ENCODE data around the gene RASA3. TPM values are rescaled to one million over a fixed set of nuclear protein-coding genes. Genes with fewer than 3 reads are reported as not detected.

Gene RASA3
- total RNA-seq, 1 donor from 2014 or later: 29.9 TPM

DNA sequence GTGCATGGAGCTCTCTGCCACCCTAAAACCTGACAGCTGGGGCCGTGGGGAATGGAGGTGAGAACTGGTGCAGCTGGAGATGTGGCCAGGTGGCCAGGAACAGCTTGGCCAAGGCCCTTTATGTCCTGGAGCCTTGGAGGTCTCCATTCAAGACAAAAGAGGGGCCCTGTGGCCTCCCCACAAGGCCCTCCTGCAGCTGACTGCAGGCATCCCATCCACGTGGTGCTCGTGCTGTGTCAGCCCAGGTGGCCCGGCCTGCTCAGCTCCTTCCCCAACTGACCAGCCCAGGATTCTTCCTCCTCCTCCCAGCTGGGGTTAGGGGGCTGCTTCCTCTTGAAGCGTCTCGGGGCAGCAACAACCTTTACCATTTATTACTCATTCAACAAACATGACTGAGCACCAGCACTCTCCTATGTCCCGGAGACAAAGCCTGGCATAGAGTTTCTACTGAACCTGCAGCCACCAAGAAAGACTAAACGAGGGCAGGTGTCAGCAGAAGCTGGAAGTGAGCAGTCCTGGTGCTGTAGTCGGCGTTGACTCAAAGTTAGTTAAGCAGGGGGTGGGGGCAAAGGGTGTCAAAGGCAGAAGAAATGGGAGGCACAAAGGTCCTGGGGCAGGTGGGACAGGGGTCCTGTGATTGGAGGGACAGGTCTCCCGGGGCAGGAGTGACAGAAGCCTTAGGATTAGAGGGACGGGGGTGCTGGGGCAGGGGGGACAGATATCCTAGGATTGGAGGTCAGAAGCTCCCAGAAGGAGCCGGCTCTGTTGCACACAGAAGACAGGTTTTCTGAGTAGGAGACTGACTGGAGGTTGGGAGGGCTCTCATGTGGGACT, 135.3 kb downstream of the RASA3 start:
- Mint-ChIP-seq H3K27ac (ENCODE audit: unreplicated experiment) (no peak overlapping the region), H3K4me3 (ENCODE audit: unreplicated experiment) (no peak overlapping the region), H3K4me1 (ENCODE audit: low read depth) (peaks cover 4% of the 10 kb centered on the region), H3K9me3 (ENCODE audit: low read depth) (no peaks in the 10 kb centered on the region), H3K27me3 (ENCODE audit: low read depth) (no peaks in the 10 kb centered on the region), H3K36me3 (ENCODE audit: low read depth) (peaks cover 26% of the 10 kb centered on the region)
- TF ChIP-seq, protein P1, sequence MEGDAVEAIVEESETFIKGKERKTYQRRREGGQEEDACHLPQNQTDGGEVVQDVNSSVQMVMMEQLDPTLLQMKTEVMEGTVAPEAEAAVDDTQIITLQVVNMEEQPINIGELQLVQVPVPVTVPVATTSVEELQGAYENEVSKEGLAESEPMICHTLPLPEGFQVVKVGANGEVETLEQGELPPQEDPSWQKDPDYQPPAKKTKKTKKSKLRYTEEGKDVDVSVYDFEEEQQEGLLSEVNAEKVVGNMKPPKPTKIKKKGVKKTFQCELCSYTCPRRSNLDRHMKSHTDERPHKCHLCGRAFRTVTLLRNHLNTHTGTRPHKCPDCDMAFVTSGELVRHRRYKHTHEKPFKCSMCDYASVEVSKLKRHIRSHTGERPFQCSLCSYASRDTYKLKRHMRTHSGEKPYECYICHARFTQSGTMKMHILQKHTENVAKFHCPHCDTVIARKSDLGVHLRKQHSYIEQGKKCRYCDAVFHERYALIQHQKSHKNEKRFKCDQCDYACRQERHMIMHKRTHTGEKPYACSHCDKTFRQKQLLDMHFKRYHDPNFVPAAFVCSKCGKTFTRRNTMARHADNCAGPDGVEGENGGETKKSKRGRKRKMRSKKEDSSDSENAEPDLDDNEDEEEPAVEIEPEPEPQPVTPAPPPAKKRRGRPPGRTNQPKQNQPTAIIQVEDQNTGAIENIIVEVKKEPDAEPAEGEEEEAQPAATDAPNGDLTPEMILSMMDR (IDR thresholded peaks at IDR 0.05): no peak
- DNase-seq (ENCODE audit: low spot score): peak; percentile 48

DNA sequence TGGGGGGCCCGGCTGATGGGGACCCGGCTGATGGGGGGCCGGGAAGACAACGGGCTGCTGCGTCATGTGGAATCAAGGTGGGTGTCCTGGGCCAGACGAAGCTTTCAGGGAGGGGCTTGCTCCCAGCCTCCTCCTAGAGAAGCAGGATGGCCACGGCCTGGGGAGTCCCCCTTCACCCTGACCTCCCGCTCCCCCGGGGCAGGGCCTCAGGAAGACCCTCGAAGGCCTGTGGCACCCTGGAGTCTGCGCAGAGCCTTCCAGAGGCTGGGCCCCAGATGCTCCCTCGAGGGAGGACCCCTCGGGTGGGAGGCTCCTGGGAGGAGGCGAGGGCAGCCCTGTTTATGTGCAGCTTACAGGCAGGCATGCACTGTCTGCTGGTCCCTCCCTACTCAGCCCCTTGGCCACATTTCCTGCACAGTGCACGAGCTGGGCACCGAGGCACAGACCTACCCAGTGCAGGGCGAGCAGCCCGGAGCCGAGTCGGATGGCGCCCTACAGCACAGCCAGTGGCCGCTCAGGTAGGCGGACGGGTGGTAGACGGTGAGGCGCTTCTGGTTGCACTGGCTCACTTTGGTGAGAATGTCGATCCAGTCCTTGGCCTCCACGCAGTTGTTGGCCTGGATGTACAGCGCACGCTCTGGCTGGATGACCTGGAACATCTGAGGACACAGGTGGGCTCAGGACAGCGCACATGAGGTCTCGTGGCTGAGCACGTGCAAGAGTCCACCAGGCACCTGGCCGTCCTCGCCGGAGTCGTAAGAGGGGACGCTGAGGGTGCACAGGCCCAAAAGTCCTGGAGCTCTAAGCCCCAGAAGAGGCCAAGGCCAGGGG, 136.1 kb downstream of the RASA3 start:
- Mint-ChIP-seq H3K9me3 (ENCODE audit: low read depth) (no peaks in the 10 kb centered on the region), H3K27me3 (ENCODE audit: low read depth) (no peaks in the 10 kb centered on the region), H3K36me3 (ENCODE audit: low read depth) (peaks cover 28% of the 10 kb centered on the region), H3K27ac (ENCODE audit: unreplicated experiment) (no peak overlapping the region), H3K4me3 (ENCODE audit: unreplicated experiment) (no peak overlapping the region), H3K4me1 (ENCODE audit: low read depth) (peaks cover 4% of the 10 kb centered on the region)
- TF ChIP-seq, protein P1 (IDR thresholded peaks at IDR 0.05): no peak
- peak; percentile 86 for DNase-seq (ENCODE audit: low spot score)

DNA sequence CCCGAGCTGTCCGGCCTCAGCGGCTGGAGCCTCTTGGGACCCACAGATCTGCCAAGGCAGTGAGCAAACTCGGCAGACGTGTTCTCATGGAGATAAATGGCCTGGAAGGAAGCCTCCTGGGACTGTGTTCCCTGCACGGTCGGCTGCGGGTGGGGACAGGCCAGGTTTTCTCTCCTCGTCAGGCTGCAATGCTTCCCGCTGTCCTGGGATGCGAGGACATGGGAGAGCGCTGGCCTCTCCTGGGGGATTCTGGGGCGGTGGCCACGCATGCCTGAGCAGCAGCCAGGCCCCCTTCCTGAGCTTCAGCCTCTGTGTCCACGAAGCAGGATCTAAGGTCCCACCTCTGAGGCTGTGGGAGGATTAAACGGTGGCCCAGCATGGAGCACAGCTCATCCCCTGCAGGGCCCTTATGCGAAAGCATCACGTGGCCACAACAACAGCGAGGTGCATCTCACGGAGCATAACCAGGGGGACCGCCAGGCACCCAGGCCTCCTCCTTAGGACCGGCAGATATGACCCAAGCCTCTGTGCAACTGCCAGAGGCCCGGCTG, 137.3 kb downstream of the RASA3 start:
- H3K4me1 Mint-ChIP-seq (ENCODE audit: low read depth): peaks cover 4% of the 10 kb centered on the region
- DNase-seq (ENCODE audit: low spot score): peak; percentile 66
- H3K4me3 Mint-ChIP-seq (ENCODE audit: unreplicated experiment): no peak overlapping the region
- H3K27me3 Mint-ChIP-seq (ENCODE audit: low read depth): no peaks in the 10 kb centered on the region
- H3K36me3 Mint-ChIP-seq (ENCODE audit: low read depth): peaks cover 32% of the 10 kb centered on the region
- H3K27ac Mint-ChIP-seq (ENCODE audit: unreplicated experiment): no peak overlapping the region
- H3K9me3 Mint-ChIP-seq (ENCODE audit: low read depth): no peaks in the 10 kb centered on the region
- TF ChIP-seq, protein P1 (IDR thresholded peaks at IDR 0.05): no peak

DNA sequence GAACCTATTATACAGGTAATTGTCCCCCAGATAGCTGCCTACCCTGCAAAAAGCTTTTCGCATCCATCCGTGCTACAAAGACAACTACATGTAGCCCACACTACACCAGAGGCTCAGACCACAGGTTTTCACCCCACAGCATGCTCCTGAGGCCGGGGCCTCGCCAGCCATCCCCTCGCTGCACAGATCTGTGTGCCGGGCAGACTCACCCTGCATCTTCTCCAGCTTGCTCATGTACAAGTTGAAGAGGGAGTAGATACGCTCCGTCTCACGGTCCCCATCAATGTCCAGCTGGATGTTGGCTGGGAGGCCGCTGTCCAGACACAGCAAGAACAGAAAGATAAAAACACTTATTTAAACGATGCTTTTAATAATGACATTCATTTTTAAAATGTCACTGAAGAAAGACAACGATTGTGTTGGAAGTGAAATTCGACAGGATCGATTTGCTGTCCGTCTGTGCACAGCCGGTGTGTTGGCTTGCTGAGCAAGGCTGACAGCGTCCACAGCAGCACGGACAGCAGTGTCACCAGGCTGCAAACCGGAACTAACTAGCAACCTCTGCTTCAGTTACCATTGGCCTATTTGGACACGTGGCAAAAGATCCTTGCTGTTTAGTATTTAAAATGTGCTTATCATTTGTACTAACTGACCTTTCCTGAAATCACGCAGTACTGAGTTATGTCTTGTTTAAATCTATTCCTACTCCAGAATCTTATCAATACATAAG, 140.0 kb downstream of the RASA3 start:
- no peaks in the 10 kb centered on the region for H3K9me3 Mint-ChIP-seq (ENCODE audit: low read depth)
- TF ChIP-seq, protein P1 (IDR thresholded peaks at IDR 0.05): no peak
- no peak overlapping the region for H3K4me3 Mint-ChIP-seq (ENCODE audit: unreplicated experiment)
- peak; percentile 56 for DNase-seq (ENCODE audit: low spot score)
- H3K27ac Mint-ChIP-seq (ENCODE audit: unreplicated experiment): no peak overlapping the region
- peaks cover 36% of the 10 kb centered on the region for H3K36me3 Mint-ChIP-seq (ENCODE audit: low read depth)
- H3K4me1 Mint-ChIP-seq (ENCODE audit: low read depth): no peaks in the 10 kb centered on the region
- no peaks in the 10 kb centered on the region for H3K27me3 Mint-ChIP-seq (ENCODE audit: low read depth)

Data from chondrocyte (in vitro differentiated cells).